SU-DHL-6 (cell line): Measurements from ENCODE around the gene DGCR6L.
"Not testable (repeated sequence)": the region's sequence is repeated elsewhere in the genome, so short reads cannot be mapped to it uniquely, and the experiment has no call there.

ENCODE experiments used
- H2AFZ ChIP-seq: fragments of 200-600 bp; sonication (generic); 2 replicates; pipeline ENCODE4 v1.6.1; 2014; ENCODE audit warnings: low read depth, mild to moderate bottlenecking, moderate library complexity, mixed read lengths, antibody characterized with exemption, low read length; ENCODE audit not compliant: severe bottlenecking
- H3F3A ChIP-seq: fragments of 200-600 bp; shearing (Covaris generic); 2 replicates; pipeline ENCODE4 v1.6.0; 2016; ENCODE audit warnings: antibody characterized with exemption, mild to moderate bottlenecking; ENCODE audit not compliant: insufficient read depth
- H3K27ac ChIP-seq: fragments of 200-600 bp; sonication (generic); 2 replicates; pipeline ENCODE4 v1.5.1; 2016; ENCODE audit warnings: low read depth, mild to moderate bottlenecking, low read length, moderate library complexity, mixed read lengths
- H3K27me3 ChIP-seq: fragments of 200-600 bp; sonication (generic), shearing (Covaris generic); 2 replicates; pipeline ENCODE4 v1.6.0; 2014; ENCODE audit warnings: mild to moderate bottlenecking, low read length
- H3K36me3 ChIP-seq: fragments of 200-600 bp; sonication (generic); 2 replicates; pipeline ENCODE4 v1.6.1; 2014; ENCODE audit warnings: mild to moderate bottlenecking, low read length, mixed read lengths
- H3K4me2 ChIP-seq: fragments of 300-600, 200-600 bp; shearing (Covaris generic), sonication (generic); 2 replicates; pipeline ENCODE4 v1.6.0; 2014; ENCODE audit warnings: low read length, low read depth, mild to moderate bottlenecking; ENCODE audit not compliant: poor library complexity, severe bottlenecking
- H3K4me3 ChIP-seq: fragments of 200-600 bp; sonication (generic); 2 replicates; pipeline ENCODE4 v1.5.1; 2014; ENCODE audit warnings: antibody characterized with exemption, low read length, mild to moderate bottlenecking, mixed read lengths; ENCODE audit not compliant: insufficient read depth, poor library complexity, severe bottlenecking
- H3K79me2 ChIP-seq: fragments of 200-600 bp; sonication (generic); 2 replicates; pipeline ENCODE4 v1.6.1; 2014; ENCODE audit warnings: mild to moderate bottlenecking, low read length, moderate library complexity; ENCODE audit not compliant: insufficient read depth
- H3K9ac ChIP-seq: fragments of 200-600 bp; sonication (generic); 2 replicates; pipeline ENCODE4 v1.7.0; 2014; ENCODE audit warnings: mild to moderate bottlenecking, low read length
- H3K9me2 ChIP-seq: fragments of 200-600 bp; sonication (generic); replicated peaks from 2 replicates; pipeline ENCODE4 v1.6.1; 2014; ENCODE audit warnings: low read length; ENCODE audit not compliant: insufficient read depth
- H3K9me3 ChIP-seq: fragments of 200-600 bp; sonication (generic); 2 replicates; pipeline ENCODE4 v1.6.1; 2014; ENCODE audit warnings: low read length, mixed read lengths; ENCODE audit not compliant: insufficient read depth
- H4K20me1 ChIP-seq: fragments of 200-600 bp; sonication (generic); 2 replicates; pipeline ENCODE4 v1.6.1; 2014; ENCODE audit warnings: low read depth, mild to moderate bottlenecking, antibody characterized with exemption, low read length, moderate library complexity, mixed read lengths
- EZH2phosphoT487 ChIP-seq: fragments of 200-600 bp; sonication (generic), shearing (Covaris generic); conservative IDR thresholded peaks from 2 replicates; pipeline ENCODE4 v1.6.1; 2018; ENCODE audit warnings: mild to moderate bottlenecking, antibody characterized with exemption, low read length, moderate library complexity, mixed read lengths
- TF ChIP-seq, protein P1 (sequence below): fragments of 200-600 bp; sonication (generic); IDR thresholded peaks from one replicate; pipeline ENCODE4 v1.5.1; 2017; ENCODE audit warnings: antibody characterized with exemption, mild to moderate bottlenecking, low read length, moderate library complexity; ENCODE audit not compliant: insufficient read depth, poor library complexity, severe bottlenecking

DGCR6L gene

DNA sequence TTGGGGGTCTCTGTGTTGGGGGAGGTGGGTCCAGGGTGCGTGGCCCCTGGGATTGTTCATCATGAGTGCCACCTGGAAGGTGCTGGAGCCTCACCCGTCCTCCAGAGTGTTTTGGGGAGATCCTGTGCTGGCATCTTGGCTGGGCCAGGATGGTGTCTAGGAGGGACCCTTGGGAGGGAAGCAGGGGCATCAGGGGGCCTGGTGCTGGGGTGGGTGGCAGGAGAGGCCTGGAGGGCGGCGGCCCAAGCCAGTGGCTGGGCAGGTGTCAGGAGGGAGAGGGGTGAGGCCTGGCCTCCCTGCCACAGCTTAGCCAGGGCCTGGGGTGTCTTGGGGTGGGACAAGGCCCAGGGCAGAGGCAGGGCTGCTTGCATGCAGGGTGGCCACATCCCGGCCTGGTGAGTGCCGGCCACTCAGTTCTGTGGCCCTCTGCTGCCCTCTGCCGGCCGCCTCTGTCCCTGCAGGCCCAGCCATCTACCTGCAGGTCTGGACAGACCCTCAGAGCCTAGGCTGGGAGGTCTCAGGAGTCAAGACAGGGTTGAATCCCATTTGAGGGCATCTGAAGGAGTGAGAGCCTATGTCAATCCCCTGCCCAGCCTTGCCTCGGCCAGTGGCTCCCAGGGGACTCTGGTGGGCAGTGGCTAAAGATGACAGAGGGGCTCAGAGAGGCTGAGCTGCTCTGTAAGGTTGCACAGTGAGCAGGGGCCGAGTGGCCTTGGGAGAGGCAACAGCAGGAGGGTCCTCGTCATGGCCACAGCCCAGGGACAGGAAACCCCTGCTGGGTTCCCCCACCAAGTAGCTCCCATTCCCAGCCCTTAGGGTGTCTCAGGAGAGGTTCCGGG is 34.2 kb downstream of the DGCR6L start:
- not testable (repeated sequence) for H3K4me3 ChIP-seq, H2AFZ ChIP-seq, H3F3A ChIP-seq, H3K27ac ChIP-seq, H3K9me2 ChIP-seq, H3K4me2 ChIP-seq, H3K79me2 ChIP-seq, H3K36me3 ChIP-seq, H3K9ac ChIP-seq, H4K20me1 ChIP-seq, H3K9me3 ChIP-seq, H3K27me3 ChIP-seq
- TF ChIP-seq, protein P1, sequence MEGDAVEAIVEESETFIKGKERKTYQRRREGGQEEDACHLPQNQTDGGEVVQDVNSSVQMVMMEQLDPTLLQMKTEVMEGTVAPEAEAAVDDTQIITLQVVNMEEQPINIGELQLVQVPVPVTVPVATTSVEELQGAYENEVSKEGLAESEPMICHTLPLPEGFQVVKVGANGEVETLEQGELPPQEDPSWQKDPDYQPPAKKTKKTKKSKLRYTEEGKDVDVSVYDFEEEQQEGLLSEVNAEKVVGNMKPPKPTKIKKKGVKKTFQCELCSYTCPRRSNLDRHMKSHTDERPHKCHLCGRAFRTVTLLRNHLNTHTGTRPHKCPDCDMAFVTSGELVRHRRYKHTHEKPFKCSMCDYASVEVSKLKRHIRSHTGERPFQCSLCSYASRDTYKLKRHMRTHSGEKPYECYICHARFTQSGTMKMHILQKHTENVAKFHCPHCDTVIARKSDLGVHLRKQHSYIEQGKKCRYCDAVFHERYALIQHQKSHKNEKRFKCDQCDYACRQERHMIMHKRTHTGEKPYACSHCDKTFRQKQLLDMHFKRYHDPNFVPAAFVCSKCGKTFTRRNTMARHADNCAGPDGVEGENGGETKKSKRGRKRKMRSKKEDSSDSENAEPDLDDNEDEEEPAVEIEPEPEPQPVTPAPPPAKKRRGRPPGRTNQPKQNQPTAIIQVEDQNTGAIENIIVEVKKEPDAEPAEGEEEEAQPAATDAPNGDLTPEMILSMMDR = peak; percentile 14

DNA sequence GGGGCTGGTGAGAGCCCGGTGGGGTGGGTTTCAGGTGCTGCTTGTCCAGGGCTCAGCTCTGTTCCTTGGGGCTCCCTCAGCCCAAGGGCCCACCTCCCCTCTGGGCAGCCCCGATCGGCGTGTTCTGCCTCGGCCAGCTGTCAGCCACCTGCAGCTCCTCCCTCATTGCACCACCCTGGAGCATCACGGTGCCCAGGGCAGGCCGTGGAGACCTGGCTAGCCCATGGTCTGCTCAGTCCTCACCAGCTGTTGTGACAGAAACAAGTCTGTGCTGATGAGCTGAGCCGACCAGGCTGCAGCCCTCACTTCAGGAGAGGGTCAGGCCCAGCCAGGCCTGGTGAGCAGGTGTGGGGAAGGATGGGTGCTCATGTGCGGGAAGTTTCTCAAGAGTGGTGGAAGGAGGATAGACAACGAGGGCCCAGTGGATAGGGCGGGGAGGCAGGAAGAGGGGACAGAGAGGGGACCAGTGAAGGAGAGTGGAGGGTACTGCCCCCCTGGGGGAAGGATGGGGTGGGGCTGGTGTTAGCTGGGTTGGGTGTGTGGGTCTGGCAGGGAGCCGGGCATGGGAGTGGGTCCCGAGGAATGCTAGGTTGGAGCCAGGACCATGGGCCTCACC is 35.3 kb downstream of the DGCR6L start:
- no peaks in the 10 kb centered on the region for H3K79me2 ChIP-seq
- no peaks in the 10 kb centered on the region for H3K9me3 ChIP-seq
- no peak overlapping the region for H3K9ac ChIP-seq
- no peak for TF ChIP-seq EZH2phosphoT487
- TF ChIP-seq, protein P1 = no peak
- H3F3A ChIP-seq = no peaks in the 10 kb centered on the region
- no peaks in the 10 kb centered on the region for H3K9me2 ChIP-seq
- no peak overlapping the region for H3K4me2 ChIP-seq
- H3K36me3 ChIP-seq = no peaks in the 10 kb centered on the region
- H3K27me3 ChIP-seq = no peaks in the 10 kb centered on the region
- no peak overlapping the region for H3K27ac ChIP-seq
- H4K20me1 ChIP-seq = no peaks in the 10 kb centered on the region
- no peak overlapping the region for H2AFZ ChIP-seq
- no peak overlapping the region for H3K4me3 ChIP-seq

- no peak overlapping the region for H3K4me3 ChIP-seq
- no peak overlapping the region for H3K9ac ChIP-seq
- no peak for TF ChIP-seq EZH2phosphoT487
- TF ChIP-seq, protein P1 = no peak
- H3K27me3 ChIP-seq = no peaks in the 10 kb centered on the region
- no peaks in the 10 kb centered on the region for H3F3A ChIP-seq
- H3K9me2 ChIP-seq = no peaks in the 10 kb centered on the region
- H3K36me3 ChIP-seq = no peaks in the 10 kb centered on the region
- H3K79me2 ChIP-seq = no peaks in the 10 kb centered on the region
- H2AFZ ChIP-seq = no peak overlapping the region
- no peak overlapping the region for H3K4me2 ChIP-seq
- no peak overlapping the region for H3K27ac ChIP-seq
- no peaks in the 10 kb centered on the region for H4K20me1 ChIP-seq
- H3K9me3 ChIP-seq = no peaks in the 10 kb centered on the region
Observed at GRCh38 chr22:20283674-20284066, 36.2 kb downstream of the DGCR6L start.
